ENCODE measurements around the gene KHDRBS2. TPM values are rescaled to one million over a fixed set of nuclear protein-coding genes. Genes with fewer than 3 reads are reported as not detected.

KHDRBS2 gene
- total and polyA plus RNA-seq, 2 donors (not counting 1 experiment from before 2014, with no cell fraction given), result 8.9 to 9.4 TPM

DNA sequence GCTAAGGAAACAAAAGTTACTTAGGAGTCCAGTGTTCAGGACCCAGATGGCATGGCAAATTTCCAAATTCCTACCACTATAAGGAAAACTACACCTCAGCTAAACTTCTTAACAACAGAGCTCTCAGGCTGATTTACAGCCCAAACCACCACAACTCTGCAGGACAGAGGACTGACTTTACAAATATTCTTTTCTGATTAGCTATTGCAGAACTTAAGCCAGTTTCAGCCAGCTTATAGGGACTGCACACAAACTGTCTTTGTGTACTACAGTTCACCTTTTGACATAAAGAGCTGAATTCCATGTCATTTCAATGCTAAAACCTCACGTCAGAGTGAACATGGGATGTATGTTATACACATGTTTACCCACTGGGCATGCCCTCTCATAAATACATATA, 305.4 kb downstream of the KHDRBS2 start:
- Histone ChIP-seq H3K79me2 (ENCODE audit: control insufficient read depth, insufficient read depth, low read length) (no peaks in the 10 kb centered on the region), H4K20me1 (ENCODE audit: control insufficient read depth, insufficient read depth, low read length, poor library complexity, severe bottlenecking) (no peaks in the 10 kb centered on the region), H3K4me3 (ENCODE audit: control extremely low read depth in 1 of 5, extremely low read depth in 1 of 5, insufficient read depth in 1 of 5, low read depth in 2 of 5, low read length in 4 of 5) (no peak overlapping the region), H3K4me1 (ENCODE audit: control insufficient read depth in 2 of 2, insufficient read depth in 2 of 2, low read length in 2 of 2) (no peaks in the 10 kb centered on the region), H3K27me3 (replicated peaks in 1 of 4; ENCODE audit: control extremely low read depth in 1 of 4, control insufficient read depth in 3 of 4, insufficient read depth in 4 of 4, low read length in 3 of 4) (no peaks in the 10 kb centered on the region), H2AFZ (ENCODE audit: insufficient read depth, low read depth, low read length, poor library complexity, severe bottlenecking) (no peak overlapping the region), H3K9me3 (ENCODE audit: control extremely low read depth in 1 of 3, control insufficient read depth in 2 of 3, insufficient read depth in 1 of 3, low read length in 2 of 3) (no peaks in the 10 kb centered on the region), H3K4me2 (replicated peaks; ENCODE audit: low read depth, low read length, poor library complexity, severe bottlenecking) (no peak overlapping the region), H3K9ac (ENCODE audit: low read length) (no peak overlapping the region), H3K27ac (ENCODE audit: low read length in 2 of 2) (no peak overlapping the region), H3K36me3 (replicated peaks in 1 of 2; ENCODE audit: control extremely low read depth in 1 of 2, control insufficient read depth in 1 of 2, extremely low read depth in 1 of 2, insufficient read depth in 2 of 2, low read length in 1 of 2) (peaks cover 0 to 1% of the 10 kb centered on the region in 2 experiments)
- ChIA-PET POLR2A (no interaction called here), CTCF (interaction anchor here (0.9 kb wide), 1 partner anchor 304 kb away, joined by 3 read pairs; no protein-coding TSS in a partner anchor)
- H3K4me3 Mint-ChIP-seq, result no peak overlapping the region
- ATAC-seq (ENCODE audit: low read depth), result no peak
- DNase-seq, result no peak
- no peaks in the 10 kb centered on the region for H3K27me3 Mint-ChIP-seq
- H3K27ac Mint-ChIP-seq, result no peak overlapping the region
- WGBS (ENCODE audit: insufficient coverage), result no CpG with 5 or more reads among the region's 1 CpG
- intact Hi-C loops (cut with micrococcal nuclease), result no loop called here
- H3K4me1 Mint-ChIP-seq, result no peaks in the 10 kb centered on the region
- no peaks in the 10 kb centered on the region for H3K9me3 Mint-ChIP-seq (ENCODE audit: insufficient read depth)
- no peak for TF ChIP-seq CTCF (IDR thresholded peaks at IDR 0.05)
- TF ChIP-seq EZH2 (IDR thresholded peaks at IDR 0.05; ENCODE audit: borderline replicate concordance, insufficient read depth, low read depth, low read length, poor library complexity, severe bottlenecking), result no peak

DNA sequence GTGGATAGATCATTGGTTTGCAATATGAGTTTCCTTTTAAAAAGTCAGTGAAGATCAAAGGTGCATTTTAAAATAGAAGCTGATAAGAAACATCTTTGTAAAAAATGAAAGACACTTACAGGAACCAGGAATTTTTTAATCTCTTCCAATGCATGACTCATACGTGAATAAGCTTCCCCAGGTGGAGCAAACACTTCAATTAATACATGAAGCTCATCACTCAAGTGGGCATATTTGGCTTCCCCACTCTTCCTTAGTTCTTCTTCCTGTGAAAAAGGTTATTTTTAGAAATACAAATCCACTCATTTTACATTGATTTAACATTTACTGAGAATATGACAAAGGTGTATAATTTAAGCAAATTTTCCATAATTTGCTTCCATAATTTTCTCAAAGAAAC, 308.1 kb downstream of the KHDRBS2 start:
- H3K27me3 Mint-ChIP-seq, result no peaks in the 10 kb centered on the region
- ChIA-PET CTCF (no interaction called here), POLR2A (no interaction called here)
- TF ChIP-seq EZH2 (IDR thresholded peaks at IDR 0.05; ENCODE audit: borderline replicate concordance, insufficient read depth, low read depth, low read length, poor library complexity, severe bottlenecking) (no peak), CTCF (IDR thresholded peaks at IDR 0.05) (no peak)
- intact Hi-C loops (cut with micrococcal nuclease), result no loop called here
- Histone ChIP-seq H3K4me2 (replicated peaks; ENCODE audit: low read depth, low read length, poor library complexity, severe bottlenecking) (no peak overlapping the region), H2AFZ (ENCODE audit: insufficient read depth, low read depth, low read length, poor library complexity, severe bottlenecking) (no peak overlapping the region), H3K27me3 (replicated peaks in 1 of 4; ENCODE audit: control extremely low read depth in 1 of 4, control insufficient read depth in 3 of 4, insufficient read depth in 4 of 4, low read length in 3 of 4) (no peaks in the 10 kb centered on the region), H3K79me2 (ENCODE audit: control insufficient read depth, insufficient read depth, low read length) (no peaks in the 10 kb centered on the region), H3K9me3 (ENCODE audit: control extremely low read depth in 1 of 3, control insufficient read depth in 2 of 3, insufficient read depth in 1 of 3, low read length in 2 of 3) (no peaks in the 10 kb centered on the region), H4K20me1 (ENCODE audit: control insufficient read depth, insufficient read depth, low read length, poor library complexity, severe bottlenecking) (no peaks in the 10 kb centered on the region), H3K4me3 (ENCODE audit: control extremely low read depth in 1 of 5, extremely low read depth in 1 of 5, insufficient read depth in 1 of 5, low read depth in 2 of 5, low read length in 4 of 5) (no peak overlapping the region), H3K36me3 (replicated peaks in 1 of 2; ENCODE audit: control extremely low read depth in 1 of 2, control insufficient read depth in 1 of 2, extremely low read depth in 1 of 2, insufficient read depth in 2 of 2, low read length in 1 of 2) (peaks cover 3% of the 10 kb centered on the region in 2 experiments), H3K9ac (ENCODE audit: low read length) (no peak overlapping the region), H3K27ac (ENCODE audit: low read length in 2 of 2) (no peak overlapping the region), H3K4me1 (ENCODE audit: control insufficient read depth in 2 of 2, insufficient read depth in 2 of 2, low read length in 2 of 2) (no peaks in the 10 kb centered on the region)
- no peaks in the 10 kb centered on the region for H3K4me1 Mint-ChIP-seq
- WGBS (ENCODE audit: insufficient coverage), result no CpG with 5 or more reads among the region's 1 CpG
- DNase-seq, result no peak
- ATAC-seq (ENCODE audit: low read depth), result no peak
- no peaks in the 10 kb centered on the region for H3K9me3 Mint-ChIP-seq (ENCODE audit: insufficient read depth)
- H3K27ac Mint-ChIP-seq, result no peak overlapping the region
- H3K4me3 Mint-ChIP-seq, result no peak overlapping the region
